BLaER1 (cell line): ENCODE measurements around the gene SPATA17.

Source experiments
- H3K27ac ChIP-seq: shearing (Covaris generic); formaldehyde crosslinking; 2 replicates; pipeline ENCODE4 v1.8.1; 2022
- H3K27me3 ChIP-seq: shearing (Covaris generic); formaldehyde crosslinking; 2 replicates; pipeline ENCODE4 v1.8.1; 2022
- H3K36me3 ChIP-seq: shearing (Covaris generic); formaldehyde crosslinking; 2 replicates; pipeline ENCODE4 v1.8.1; 2022
- H3K4me1 ChIP-seq: shearing (Covaris generic); formaldehyde crosslinking; 2 replicates; pipeline ENCODE4 v1.8.1; 2022
- H3K4me2 ChIP-seq: shearing (Covaris generic); formaldehyde crosslinking; 2 replicates; pipeline ENCODE4 v1.8.1; 2022
- H3K4me3 ChIP-seq: shearing (Covaris generic); formaldehyde crosslinking; 2 replicates; pipeline ENCODE4 v1.8.1; 2022
- H3K9ac ChIP-seq: shearing (Covaris generic); formaldehyde crosslinking; 2 replicates; pipeline ENCODE4 v1.8.1; 2022
- H3K9me3 ChIP-seq: shearing (Covaris generic); formaldehyde crosslinking; 2 replicates; pipeline ENCODE4 v1.8.1; 2022
- H4K20me1 ChIP-seq: shearing (Covaris generic); formaldehyde crosslinking; 2 replicates; pipeline ENCODE4 v1.8.1; 2022
- Cebpa-rat ChIP-seq: shearing (Covaris generic); IDR thresholded peaks from 2 replicates; pipeline ENCODE4 v1.8.1; 2022

The SPATA17 gene

GRCh38 chr1:217620814-217621213, 10.3 kb upstream of the SPATA17 start:
- Histone ChIP-seq H3K9ac (no peak overlapping the region), H3K9me3 (no peaks in the 10 kb centered on the region), H3K36me3 (peaks cover 21% of the 10 kb centered on the region), H4K20me1 (0 out of 2 replicates have a peak, but pooled peaks cover 6% of the 10 kb centered on the region), H3K4me2 (no peak overlapping the region), H3K27ac (no peak overlapping the region), H3K4me1 (no peaks in the 10 kb centered on the region), H3K27me3 (no peaks in the 10 kb centered on the region), H3K4me3 (no peak overlapping the region)
- no peak for TF ChIP-seq Cebpa-rat

GRCh38 chr1:217622042-217622441, 9.1 kb upstream of the SPATA17 start:
- Histone ChIP-seq H3K9me3 (no peaks in the 10 kb centered on the region), H3K36me3 (peaks cover 21% of the 10 kb centered on the region), H3K4me3 (no peak overlapping the region), H3K27ac (no peak overlapping the region), H4K20me1 (0 out of 2 replicates have a peak, but pooled peaks cover 6% of the 10 kb centered on the region), H3K9ac (no peak overlapping the region), H3K4me1 (no peaks in the 10 kb centered on the region), H3K27me3 (no peaks in the 10 kb centered on the region), H3K4me2 (no peak overlapping the region)
- TF ChIP-seq Cebpa-rat, result no peak

GRCh38 chr1:217626321-217626720, 4.8 kb upstream of the SPATA17 start:
- Histone ChIP-seq H3K9me3 (no peaks in the 10 kb centered on the region), H3K4me3 (no peak overlapping the region), H3K36me3 (no peaks in the 10 kb centered on the region), H3K27ac (no peak overlapping the region), H3K27me3 (no peaks in the 10 kb centered on the region), H3K4me2 (no peak overlapping the region), H3K9ac (no peak overlapping the region), H3K4me1 (peaks cover 21% of the 10 kb centered on the region), H4K20me1 (0 out of 2 replicates have a peak, but pooled peaks cover 6% of the 10 kb centered on the region)
- TF ChIP-seq Cebpa-rat, result no peak

- H3K4me2 ChIP-seq, result no peak overlapping the region
- no peak overlapping the region for H3K9ac ChIP-seq
- no peaks in the 10 kb centered on the region for H3K36me3 ChIP-seq
- no peaks in the 10 kb centered on the region for H4K20me1 ChIP-seq
- H3K4me1 ChIP-seq, result peaks cover 23% of the 10 kb centered on the region
- H3K27me3 ChIP-seq, result no peaks in the 10 kb centered on the region
- TF ChIP-seq Cebpa-rat, result no peak
- H3K4me3 ChIP-seq, result no peak overlapping the region
- no peak overlapping the region for H3K27ac ChIP-seq
- H3K9me3 ChIP-seq, result no peaks in the 10 kb centered on the region
Measured at GRCh38 chr1:217627431-217627830, 3.7 kb upstream of the SPATA17 start.

GRCh38 chr1:217642455-217642854, 11.3 kb downstream of the SPATA17 start:
- Histone ChIP-seq H3K9me3 (no peaks in the 10 kb centered on the region), H3K9ac (no peak overlapping the region), H3K36me3 (no peaks in the 10 kb centered on the region), H4K20me1 (no peaks in the 10 kb centered on the region), H3K4me1 (no peaks in the 10 kb centered on the region), H3K27ac (no peak overlapping the region), H3K4me3 (no peak overlapping the region), H3K4me2 (no peak overlapping the region), H3K27me3 (no peaks in the 10 kb centered on the region)
- no peak for TF ChIP-seq Cebpa-rat

GRCh38 chr1:217647791-217648190, 16.6 kb downstream of the SPATA17 start:
- TF ChIP-seq Cebpa-rat, result no peak
- Histone ChIP-seq H3K27me3 (no peaks in the 10 kb centered on the region), H3K9me3 (no peaks in the 10 kb centered on the region), H3K9ac (no peak overlapping the region), H4K20me1 (no peaks in the 10 kb centered on the region), H3K4me3 (no peak overlapping the region), H3K27ac (no peak overlapping the region), H3K4me1 (no peaks in the 10 kb centered on the region), H3K36me3 (no peaks in the 10 kb centered on the region), H3K4me2 (no peak overlapping the region)

- H3K4me2 ChIP-seq, result no peak overlapping the region
- H3K36me3 ChIP-seq, result no peaks in the 10 kb centered on the region
- no peak for TF ChIP-seq Cebpa-rat
- H3K9me3 ChIP-seq, result no peaks in the 10 kb centered on the region
- no peaks in the 10 kb centered on the region for H4K20me1 ChIP-seq
- H3K4me3 ChIP-seq, result no peak overlapping the region
- no peaks in the 10 kb centered on the region for H3K27me3 ChIP-seq
- no peak overlapping the region for H3K9ac ChIP-seq
- no peaks in the 10 kb centered on the region for H3K4me1 ChIP-seq
- H3K27ac ChIP-seq, result no peak overlapping the region
Measured at GRCh38 chr1:217650674-217651073, 19.5 kb downstream of the SPATA17 start.

- TF ChIP-seq Cebpa-rat, result no peak
- Histone ChIP-seq H3K4me2 (no peak overlapping the region), H3K4me1 (no peaks in the 10 kb centered on the region), H3K27ac (no peak overlapping the region), H3K27me3 (no peaks in the 10 kb centered on the region), H3K9ac (no peak overlapping the region), H4K20me1 (no peaks in the 10 kb centered on the region), H3K4me3 (no peak overlapping the region), H3K36me3 (no peaks in the 10 kb centered on the region), H3K9me3 (no peaks in the 10 kb centered on the region)
Measured at GRCh38 chr1:217660353-217661062, 29.4 kb downstream of the SPATA17 start.

- no peaks in the 10 kb centered on the region for H3K4me1 ChIP-seq
- H3K9ac ChIP-seq, result no peak overlapping the region
- H3K27ac ChIP-seq, result no peak overlapping the region
- no peaks in the 10 kb centered on the region for H3K27me3 ChIP-seq
- no peak overlapping the region for H3K4me3 ChIP-seq
- no peak overlapping the region for H3K4me2 ChIP-seq
- no peaks in the 10 kb centered on the region for H3K36me3 ChIP-seq
- TF ChIP-seq Cebpa-rat, result no peak
- H4K20me1 ChIP-seq, result no peaks in the 10 kb centered on the region
- no peaks in the 10 kb centered on the region for H3K9me3 ChIP-seq
Measured at GRCh38 chr1:217661407-217661806, 30.3 kb downstream of the SPATA17 start.

- H3K9ac ChIP-seq, result no peak overlapping the region
- no peak for TF ChIP-seq Cebpa-rat
- no peak overlapping the region for H3K27ac ChIP-seq
- no peaks in the 10 kb centered on the region for H3K9me3 ChIP-seq
- H3K4me2 ChIP-seq, result no peak overlapping the region
- no peaks in the 10 kb centered on the region for H4K20me1 ChIP-seq
- H3K4me3 ChIP-seq, result no peak overlapping the region
- H3K27me3 ChIP-seq, result no peaks in the 10 kb centered on the region
- no peaks in the 10 kb centered on the region for H3K36me3 ChIP-seq
- no peaks in the 10 kb centered on the region for H3K4me1 ChIP-seq
Measured at GRCh38 chr1:217668351-217668940, 37.3 kb downstream of the SPATA17 start.
